Inferior parietal cortex (tissue), 1 donor: ENCODE measurements around the gene BORCS5.

Source experiments
- DNase-seq: peaks from one replicate; pipeline ENCODE4 v3.0.0-alpha.2; 2016; ENCODE audit errors: extremely low spot score

The BORCS5 gene

DNA sequence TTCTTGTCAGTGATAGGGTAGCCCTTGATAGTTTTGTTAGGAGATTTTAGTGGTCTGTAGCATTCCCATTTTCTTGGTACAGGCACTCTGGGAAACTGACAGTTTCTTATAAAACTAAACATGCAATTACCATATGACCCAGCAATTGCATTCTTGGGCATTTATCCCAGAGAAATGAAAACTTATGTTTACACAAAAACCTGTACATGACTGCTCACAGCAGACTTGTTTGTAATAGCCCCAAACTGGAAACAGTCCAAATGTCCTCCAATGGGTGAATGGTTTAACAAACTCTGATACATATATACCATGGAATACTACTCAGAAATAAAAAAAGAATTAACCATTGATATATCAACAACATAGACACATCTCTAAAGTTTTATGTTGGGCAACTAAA, 75.5 kb downstream of the BORCS5 start:
- DNase-seq = no peak

DNA sequence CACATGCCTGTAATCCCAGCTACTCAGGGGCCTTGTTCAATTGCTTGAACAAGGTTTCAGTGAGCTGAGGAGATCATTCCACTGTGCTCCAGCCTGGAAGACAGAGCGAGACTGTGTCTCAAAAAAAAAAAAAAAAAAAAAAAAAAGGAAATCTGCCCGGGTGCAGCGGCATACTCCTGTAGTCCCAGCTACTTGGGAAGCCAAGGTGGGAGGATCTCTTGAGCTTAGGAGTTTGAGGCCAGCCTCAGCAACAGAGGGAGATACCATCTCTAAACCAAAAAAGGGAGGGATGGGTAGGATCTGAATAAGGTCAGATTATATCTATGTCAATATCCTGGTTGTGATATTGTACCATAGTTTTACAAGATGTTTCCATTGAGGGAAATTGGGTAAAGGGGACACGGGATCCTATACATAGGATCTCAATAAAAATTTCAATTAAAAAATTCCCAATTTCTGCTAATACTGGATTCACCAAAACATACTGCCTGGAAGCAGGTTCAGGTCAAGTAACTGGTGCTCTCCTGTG, 76.4 kb downstream of the BORCS5 start:
- DNase-seq = no peak

DNA sequence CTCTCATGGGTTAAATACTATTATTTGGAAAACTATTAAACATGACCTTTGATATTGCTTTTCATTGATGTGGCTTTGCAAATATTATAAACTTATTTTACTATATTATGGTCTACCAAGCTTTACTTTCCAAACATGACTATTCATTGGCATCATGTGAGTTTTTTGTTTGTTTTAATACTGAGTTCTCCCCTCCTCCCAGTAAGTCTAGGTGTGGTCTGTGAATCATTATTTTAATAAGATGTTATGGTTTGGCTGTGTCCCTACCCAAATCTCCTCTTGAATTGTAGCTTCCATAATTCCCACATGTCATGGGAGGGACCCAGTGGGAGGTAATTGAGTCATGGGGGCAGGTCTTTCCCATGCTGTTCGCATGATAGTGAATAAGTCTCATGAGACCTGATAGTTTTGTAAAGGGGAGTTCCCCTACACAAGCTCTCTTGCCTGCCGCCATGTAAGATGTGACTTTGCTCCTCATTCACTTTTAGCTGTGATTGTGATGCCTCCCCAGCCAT, 80.0 kb downstream of the BORCS5 start:
- no peak for DNase-seq

DNA sequence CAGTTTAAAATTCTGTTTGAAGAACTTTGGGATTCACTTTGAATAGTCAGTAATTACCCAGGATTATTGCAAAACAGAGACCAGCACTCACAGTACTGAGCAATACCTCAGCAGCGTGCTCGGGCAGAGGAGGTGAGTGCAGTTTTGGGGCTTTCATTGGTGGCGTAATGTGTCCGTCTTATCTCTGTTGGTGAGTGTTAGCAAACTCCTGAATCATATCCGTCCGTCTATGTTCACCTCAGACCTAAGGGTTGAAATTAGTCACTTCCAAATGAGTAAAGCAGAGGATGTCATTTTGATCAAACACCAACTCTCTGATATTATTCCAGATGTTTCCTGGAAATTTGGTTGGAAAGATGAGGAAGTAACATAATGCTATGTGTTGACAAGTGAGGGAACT, 82.8 kb downstream of the BORCS5 start:
- no peak for DNase-seq

DNA sequence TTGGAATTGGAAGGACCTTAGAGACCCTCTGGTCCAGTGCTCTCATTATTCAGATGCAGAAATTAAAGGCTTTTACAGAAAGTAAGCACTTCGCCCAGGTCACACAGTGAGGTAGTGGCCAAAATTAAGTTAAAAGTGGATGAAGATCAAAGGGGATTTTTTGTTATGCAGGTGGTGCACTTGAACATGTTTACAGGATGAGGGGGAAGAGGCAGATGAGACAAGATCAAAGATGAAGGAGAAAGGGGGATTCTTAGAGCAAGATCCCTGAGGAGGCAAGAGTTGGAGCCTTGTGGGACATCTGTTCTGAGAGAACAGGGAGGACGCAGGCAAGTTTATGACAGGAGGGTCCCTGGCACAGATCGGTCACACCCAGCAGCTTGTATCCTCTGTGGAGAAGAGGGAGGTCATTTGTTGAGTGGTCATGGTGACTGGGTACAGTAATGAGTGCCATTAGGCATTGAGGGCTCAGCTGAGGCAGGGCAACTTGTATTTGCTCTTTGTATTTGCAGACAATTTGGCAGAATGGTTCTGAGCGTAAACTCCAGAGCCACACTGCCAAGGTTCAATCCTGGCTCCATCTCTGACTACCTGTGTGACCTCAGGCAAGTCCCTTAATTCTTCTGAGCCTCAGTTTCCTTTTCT, 84.0 kb downstream of the BORCS5 start:
- DNase-seq = no peak

DNA sequence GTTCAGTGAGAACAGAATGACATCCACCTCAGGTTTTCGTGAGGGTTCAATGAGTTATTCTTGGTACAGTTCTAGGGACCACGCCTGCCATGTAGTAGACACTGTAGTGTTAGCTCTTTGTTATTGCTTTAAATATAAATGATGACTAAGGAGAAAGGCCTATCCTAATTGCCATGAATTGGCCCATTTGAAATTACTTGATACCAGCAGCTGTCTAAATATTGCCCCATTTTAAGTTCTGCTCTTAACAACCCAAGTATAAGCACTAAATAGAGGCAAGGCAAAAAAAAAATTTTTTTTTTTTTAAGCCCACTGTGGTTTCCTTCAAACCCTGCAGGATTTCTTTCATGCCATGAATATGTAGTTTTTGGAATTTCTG, 84.5 kb downstream of the BORCS5 start:
- DNase-seq = no peak

DNA sequence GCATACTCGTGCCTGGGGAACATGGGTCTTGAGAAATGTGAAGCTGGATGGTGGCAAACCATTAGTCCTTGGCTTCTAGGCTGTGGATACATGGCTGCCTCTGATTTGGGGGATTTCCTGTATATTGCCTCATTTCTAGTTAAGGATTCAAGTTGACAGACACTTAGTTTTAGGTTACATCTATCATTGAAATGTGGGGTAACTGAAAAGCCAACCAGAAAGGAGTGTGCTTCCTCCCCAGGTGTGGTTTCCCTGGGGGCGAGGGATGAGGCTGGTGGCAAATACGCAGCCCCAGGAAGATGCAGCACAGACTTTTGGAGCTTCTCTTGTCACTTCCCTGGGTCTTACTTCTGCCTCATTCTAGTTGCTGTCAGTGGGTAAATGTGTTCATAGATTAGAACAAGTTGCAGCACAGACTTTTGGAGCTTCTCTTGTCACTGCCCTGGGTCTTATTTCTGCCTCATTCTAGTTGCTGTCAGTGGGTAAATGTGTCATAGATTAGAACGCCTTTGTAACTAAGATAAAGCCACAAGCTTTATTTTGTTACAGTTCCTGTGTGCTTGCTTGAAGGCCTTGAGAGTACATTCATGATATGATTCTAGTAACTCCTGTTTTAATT, 85.1 kb downstream of the BORCS5 start:
- no peak for DNase-seq

DNA sequence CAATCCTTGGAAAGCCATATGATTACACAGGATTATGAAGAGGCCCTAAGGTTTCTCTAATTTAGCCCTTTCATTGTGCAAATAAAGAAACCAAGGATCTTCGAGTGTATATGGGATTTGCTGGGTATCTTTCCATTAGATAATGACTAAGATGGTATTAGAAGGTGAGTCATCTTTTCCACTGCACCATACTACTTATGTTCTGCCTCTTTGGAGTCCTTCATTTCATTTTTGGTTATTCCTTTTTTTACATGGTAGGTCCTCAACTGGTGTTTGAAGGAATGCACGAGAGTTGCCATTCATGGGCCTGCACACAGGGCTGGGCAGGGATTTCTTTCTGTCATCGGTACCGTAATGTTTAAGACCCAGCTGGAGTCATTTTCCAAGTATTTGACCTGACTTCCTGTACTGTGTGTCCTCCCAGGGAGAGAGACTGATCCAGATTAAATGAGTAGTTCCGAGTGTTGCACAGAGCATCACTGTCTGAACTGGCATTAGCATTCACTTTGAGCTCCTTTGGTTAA, 85.7 kb downstream of the BORCS5 start:
- no peak for DNase-seq

DNA sequence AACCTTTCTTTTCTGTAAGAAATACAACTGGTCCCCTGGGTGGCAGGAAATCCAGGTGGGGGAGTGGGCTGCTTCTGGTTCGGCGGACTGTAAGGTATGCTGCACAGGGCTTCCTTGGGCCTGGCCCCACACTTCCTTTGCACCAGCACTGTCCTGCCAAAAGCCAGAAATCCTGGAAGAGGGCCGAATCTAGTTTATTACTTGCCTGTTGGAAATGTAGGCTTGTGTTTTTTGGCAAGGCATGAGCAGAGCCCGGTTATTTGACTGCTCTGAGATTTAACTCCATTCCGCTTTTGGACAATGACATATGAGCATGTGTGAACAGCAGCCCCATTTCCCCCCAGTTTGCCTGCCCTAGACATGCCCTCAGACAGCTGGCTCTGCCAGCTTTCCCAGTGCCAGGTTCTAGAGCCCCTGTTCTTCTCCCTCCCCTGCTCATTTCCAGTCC, 86.6 kb downstream of the BORCS5 start:
- no peak for DNase-seq

DNA sequence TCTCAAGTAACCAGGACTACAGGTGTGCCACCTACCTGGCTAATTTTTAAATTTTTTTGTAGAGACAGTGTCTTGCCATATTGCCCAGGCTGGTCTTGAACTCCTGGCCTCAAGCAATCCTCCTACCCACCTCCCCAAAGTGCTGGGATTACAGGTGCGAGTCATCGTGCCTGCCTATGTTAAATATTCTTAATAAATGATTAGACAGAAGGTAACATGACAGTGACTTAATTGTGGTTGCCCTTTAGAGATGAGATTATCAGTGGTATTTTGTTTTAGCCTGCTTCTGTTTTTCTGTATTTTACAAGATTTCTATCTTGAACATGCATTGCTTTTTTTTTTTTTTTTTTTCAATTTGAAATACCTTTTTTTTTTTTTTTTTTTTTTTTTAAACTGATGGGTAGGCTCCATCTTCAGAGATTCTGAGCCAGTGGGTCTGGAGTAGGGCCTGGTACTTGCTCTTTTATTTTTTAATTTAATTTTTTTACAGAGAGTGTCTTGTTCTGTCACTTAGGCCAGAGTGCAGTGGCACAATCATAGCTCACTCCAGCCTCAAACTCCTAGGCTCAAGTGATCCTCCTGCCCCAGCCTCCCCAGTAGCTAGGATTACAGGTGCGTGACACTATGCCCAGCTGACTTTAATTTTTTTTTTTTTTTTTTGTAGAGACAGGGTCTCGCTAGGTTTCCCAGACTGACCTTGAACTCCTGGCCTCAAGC, 88.4 kb downstream of the BORCS5 start:
- no peak for DNase-seq

DNA sequence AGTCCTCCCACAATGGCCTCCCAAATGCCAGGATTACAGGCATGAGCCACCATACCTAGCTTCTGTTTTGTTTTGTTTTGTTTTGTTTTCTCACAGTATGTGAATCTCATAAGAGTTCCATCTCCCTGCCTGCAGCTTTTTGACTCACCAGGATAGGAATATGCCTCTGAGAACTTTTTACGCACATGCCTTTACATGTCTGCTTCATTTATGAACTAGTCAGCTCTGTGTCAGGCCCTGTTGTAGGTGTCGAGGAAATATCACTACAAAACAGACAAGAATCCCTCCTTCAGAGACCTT, 89.0 kb downstream of the BORCS5 start:
- no peak for DNase-seq

DNA sequence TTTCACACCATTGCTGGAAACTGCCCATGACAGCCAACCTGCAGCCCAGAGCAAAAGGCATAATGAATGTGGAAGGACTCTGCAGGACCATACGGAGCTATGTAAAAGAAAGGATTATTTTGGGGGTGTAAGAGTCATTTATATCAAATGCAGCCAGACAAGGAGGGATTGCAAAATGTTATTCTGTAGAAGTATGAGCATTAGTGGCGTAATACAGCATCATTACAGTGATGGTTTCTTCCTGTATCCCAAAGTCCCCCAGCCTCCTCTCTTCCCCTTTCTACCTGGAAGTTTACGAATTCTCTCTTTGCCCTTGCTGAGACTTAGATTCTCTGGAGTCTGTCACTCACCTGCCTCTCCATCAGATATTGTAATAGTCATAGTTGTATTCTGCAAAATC, 89.9 kb downstream of the BORCS5 start:
- DNase-seq = no peak

DNA sequence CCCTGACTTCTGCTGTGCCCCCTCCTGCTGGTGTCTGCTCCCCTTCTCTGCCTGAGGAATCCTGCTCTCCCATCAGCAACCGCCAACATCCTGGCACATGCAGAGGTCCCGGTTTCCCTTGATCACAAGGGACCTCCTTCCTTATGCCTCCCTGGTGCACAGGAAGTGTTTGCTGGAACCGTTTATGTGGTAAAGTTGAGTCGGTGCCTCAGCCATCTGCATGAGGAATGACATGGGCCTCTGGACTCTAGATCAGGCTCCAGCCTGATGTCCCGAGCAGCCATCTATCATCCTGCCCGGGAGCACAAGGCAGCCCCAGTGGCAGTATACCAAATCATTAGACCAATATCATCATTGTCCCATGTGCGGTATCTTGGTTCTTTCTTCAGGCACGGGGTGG, 90.4 kb downstream of the BORCS5 start:
- no peak for DNase-seq

DNA sequence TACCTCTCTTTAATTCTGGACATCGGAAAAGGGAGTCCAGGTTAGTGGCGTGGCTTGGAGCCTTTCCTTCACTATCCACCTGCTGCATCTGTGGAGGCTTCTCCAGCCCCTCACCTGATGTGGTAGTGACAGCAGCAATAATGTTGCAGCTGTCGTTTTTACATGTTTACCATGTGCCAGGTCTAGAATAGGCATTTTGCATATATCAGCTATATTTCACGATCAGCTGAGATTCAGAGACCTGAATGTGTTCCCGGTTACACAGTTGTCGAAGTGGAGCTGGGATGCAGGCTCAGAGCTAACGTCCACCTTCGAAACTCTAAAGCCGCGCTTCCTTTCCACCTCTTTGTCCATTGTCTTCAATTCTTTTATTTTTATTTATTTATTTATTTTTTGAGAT, 91.0 kb downstream of the BORCS5 start:
- no peak for DNase-seq

DNA sequence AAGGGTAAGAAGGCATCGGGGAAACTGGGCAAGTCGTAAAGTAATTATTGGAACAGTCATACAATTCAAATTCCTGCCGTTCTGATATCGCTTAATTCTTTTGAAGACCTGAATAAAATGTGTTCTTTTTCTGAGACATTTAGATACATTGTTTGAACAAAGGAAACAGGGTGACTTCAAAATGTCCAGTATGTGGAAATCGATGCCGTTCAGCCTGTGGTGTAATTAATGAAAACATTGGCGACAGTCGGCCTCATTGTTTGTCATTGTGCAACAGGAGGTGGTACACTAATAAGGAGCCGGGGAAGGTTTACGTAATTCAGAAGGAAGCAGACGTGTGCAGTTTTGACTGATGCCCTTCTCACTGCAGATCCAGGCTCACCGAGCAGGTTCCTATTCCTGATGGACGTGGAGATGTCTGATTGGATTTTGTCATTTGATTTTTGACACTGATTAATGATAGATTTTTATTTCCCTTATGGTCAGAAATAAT, 92.7 kb downstream of the BORCS5 start:
- no peak for DNase-seq

DNA sequence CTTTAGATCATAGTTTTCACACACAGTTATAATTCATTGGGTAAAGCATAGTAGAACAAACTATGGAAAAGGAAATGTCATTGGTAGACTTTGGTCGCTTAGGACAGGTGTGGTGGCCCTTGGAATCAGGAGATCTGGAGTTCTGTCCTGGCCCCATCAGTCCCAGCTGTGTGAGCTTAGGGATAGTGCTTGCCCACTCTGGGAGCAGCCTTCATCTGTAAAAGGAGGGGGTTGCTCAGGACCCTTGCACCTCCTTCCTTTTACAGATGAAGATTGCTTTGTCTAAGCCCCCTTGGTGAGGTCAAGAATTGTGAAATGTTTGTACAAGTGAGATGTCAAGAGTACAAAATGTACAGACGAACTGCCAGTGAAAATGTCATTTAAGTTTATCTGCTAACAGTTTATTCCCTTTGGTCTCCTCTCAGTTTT, 93.2 kb downstream of the BORCS5 start:
- DNase-seq = no peak

DNA sequence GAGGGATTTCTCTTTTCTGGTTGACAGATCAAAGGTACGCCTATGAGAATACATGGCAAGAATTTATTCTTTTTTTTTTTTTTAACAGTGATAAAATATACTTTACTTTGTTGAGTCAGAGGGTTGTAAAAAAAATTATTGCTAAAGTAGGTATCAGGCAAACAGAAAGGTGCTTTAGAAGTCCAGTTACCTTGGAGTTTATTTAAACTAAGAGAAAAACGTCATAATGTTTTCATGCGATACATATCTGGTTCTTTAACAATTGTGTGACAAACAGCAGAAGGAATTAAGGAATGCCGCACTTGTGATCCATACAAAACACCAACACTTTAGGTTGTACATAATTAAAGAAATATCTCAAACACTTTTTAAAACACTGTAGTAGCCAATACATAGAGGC, 94.2 kb downstream of the BORCS5 start:
- DNase-seq = no peak

DNA sequence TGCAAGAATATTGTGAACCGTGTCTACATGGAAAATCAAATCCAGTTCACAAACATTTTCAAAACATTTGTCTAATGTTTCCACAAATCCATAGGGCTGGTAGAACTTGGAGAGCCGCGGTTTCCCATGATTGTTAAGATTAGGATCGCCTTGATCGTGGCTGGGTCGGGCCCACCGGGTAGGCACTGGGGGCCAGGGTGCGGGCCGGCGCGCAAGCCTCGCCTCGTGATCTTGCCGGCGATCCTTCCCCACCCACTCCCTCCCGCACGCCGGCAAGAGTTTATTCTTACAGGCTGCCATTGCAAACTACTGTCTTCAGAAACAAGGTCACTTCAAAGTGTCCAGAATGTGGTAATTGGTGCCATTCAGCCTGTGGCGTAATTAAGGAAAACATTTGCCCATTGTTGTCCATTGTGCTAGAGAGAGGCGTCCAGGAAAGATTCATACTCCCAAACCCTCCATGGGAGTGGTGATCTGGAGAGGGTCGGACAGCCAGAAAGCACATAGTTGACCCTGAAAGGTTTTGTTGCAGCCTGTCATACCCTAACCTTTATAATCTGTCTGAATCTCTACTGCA, 95.5 kb downstream of the BORCS5 start:
- DNase-seq = no peak

DNA sequence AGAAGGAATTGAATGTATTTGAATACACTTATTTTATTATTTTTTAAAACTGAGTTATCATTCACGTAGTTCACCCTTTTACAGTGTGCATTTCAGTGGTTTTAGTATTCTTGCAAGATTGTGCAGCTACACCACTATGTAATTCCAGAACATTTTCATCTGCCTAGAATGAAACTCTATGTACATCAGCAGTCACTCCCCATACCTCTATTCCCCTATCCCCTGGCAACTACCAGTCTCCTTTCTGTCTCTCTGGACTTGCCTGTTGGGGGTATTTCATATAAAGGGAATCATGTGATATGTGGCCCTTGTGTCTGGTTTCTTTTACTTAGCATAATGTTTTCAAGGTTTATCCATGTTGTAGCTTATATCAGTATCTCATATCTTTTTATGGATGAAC, 96.8 kb downstream of the BORCS5 start:
- DNase-seq = no peak

DNA sequence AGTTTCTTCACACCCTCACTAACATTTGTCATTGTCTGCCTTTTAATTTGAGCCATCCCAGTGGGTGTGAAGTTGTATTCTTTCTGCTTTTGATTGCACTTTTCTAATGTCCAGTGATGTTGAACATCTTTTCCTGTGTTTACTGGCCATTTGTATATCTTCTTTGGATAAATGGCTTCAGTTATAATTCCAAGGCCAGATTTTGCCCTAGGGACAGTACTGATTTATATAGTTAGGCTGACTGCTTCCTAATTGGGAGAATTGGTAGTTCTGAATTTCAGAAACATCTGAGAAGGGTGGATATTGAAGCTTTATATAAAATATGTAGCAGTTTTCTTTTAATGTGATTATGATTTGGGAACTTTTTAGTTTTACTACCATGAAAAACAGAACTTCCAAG, 97.4 kb downstream of the BORCS5 start:
- no peak for DNase-seq

DNA sequence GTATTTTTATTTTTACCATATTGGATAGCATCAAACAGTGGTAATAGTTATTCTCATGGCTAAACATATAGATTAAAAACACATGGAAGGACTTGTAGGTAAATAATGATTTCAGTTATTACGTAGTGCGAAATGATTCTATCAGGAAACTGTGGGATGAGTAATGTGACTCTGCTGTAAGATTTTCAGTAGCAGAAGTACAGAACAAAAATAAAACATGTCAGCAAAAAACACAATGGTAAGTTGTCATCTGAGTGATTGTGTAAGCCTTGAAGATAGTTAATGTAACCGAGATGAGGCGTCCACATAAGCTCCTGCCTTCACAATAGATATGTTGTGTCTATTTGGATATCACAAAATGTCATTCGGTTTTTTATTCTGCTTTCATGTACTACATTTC, 99.8 kb downstream of the BORCS5 start:
- DNase-seq = no peak
